Caco-2 (cell line): ENCODE data around the gene TSEN2. TPM values are rescaled to one million over a fixed set of nuclear protein-coding genes. Genes with fewer than 3 reads are reported as not detected.
"Not testable (repeated sequence)": the region's sequence is repeated elsewhere in the genome, so short reads cannot be mapped to it uniquely, and the experiment has no call there.

Experiments
- BruUV-seq: library from RNA; stranded (reverse); fragments of 400-500 nt; replicated peaks from 2 replicates; lab custom pipeline; 2021; lab: Mats Ljungman, UMichigan
- CTCF ChIA-PET: fragments of 300-600 bp; sonication (Branson Sonifier 250); formaldehyde crosslinking; loops from one replicate; lab custom pipeline; 2022; ENCODE audit warnings: antibody characterized with exemption; lab: Charles Lee
- POLR2A ChIA-PET: fragments of 300-600 bp; sonication (Branson Sonifier 250); formaldehyde crosslinking; loops from one replicate; lab custom pipeline; 2022; ENCODE audit warnings: antibody characterized with exemption; lab: Charles Lee
- DNase-seq, 2 experiments: peaks; one replicate each; pipeline versions ENCODE4 v3.0.0 to v3.0.0-alpha.2; 2020 to 2022
- H3K27me3 ChIP-seq: replicated peaks from 2 replicates; pipeline ENCODE4 v1.6.0; 2011; ENCODE audit warnings: low read length; ENCODE audit not compliant: control insufficient read depth, insufficient read depth
- H3K36me3 ChIP-seq: 2 replicates; pipeline ENCODE4 v1.5.1; 2011; ENCODE audit warnings: low read length; ENCODE audit not compliant: control insufficient read depth, insufficient read depth
- H3K4me1 ChIP-seq: fragments of 250-450 bp; sonication (Bioruptor Pico); 2 replicates; pipeline ENCODE4 v1.5.1; 2020; ENCODE audit warnings: mild to moderate bottlenecking
- H3K4me3 ChIP-seq: 2 replicates; pipeline ENCODE4 v1.5.1; 2011; ENCODE audit warnings: low read depth, mild to moderate bottlenecking, control low read depth, low read length
- H3K9me3 ChIP-seq: fragments of 250-450 bp; sonication (Bioruptor Pico); 2 replicates; pipeline ENCODE4 v1.5.1; 2020; ENCODE audit warnings: mild to moderate bottlenecking, moderate library complexity
- H3K27ac Mint-ChIP-seq: one replicate; pipeline ENCODE4 v1.8.0; 2022; ENCODE audit warnings: mixed read lengths; ENCODE audit not compliant: unreplicated experiment
- H3K27me3 Mint-ChIP-seq: one replicate; pipeline ENCODE4 v1.8.0; 2022; ENCODE audit warnings: mixed read lengths; ENCODE audit not compliant: insufficient read depth, unreplicated experiment
- H3K36me3 Mint-ChIP-seq: one replicate; pipeline ENCODE4 v1.8.0; 2022; ENCODE audit warnings: mild to moderate bottlenecking, mixed read lengths; ENCODE audit not compliant: insufficient read depth, unreplicated experiment
- H3K4me1 Mint-ChIP-seq: one replicate; pipeline ENCODE4 v1.8.0; 2022; ENCODE audit warnings: low read depth, mixed read lengths; ENCODE audit not compliant: unreplicated experiment
- H3K4me3 Mint-ChIP-seq: one replicate; pipeline ENCODE4 v1.8.0; 2022; ENCODE audit warnings: mild to moderate bottlenecking, moderate library complexity, mixed read lengths; ENCODE audit not compliant: unreplicated experiment
- H3K9me3 Mint-ChIP-seq: one replicate; pipeline ENCODE4 v1.8.0; 2022; ENCODE audit warnings: mixed read lengths; ENCODE audit not compliant: unreplicated experiment
- CTCF ChIP-seq, 2 experiments: fragments of 200-600 bp in 1 of 2; IDR thresholded peaks; 1 replicate in 1 of 2; 2 replicates in 1 of 2; pipeline versions ENCODE4 v1.5.1 to v1.8.0; 2011 to 2022; ENCODE audit warnings: antibody characterized with exemption in 1 of 2, control low read depth in 1 of 2, inconsistent platforms in 1 of 2, low read depth in 1 of 2, low read length in 1 of 2, mild to moderate bottlenecking in 1 of 2, moderate library complexity in 1 of 2; ENCODE audit not compliant: insufficient read depth in 1 of 2, severe bottlenecking in 1 of 2, unreplicated experiment in 1 of 2
- intact Hi-C: fragments of 100-400 bp; cut with micrococcal nuclease; formaldehyde crosslinking; loops from one replicate; pipeline ENCODE4 v1.10.0; 2022; ENCODE audit not compliant: unreplicated experiment
- total RNA-seq: library from RNA; stranded (reverse); gene quantifications from 2 replicates; pipeline ENCODE4 v1.2.3, GENCODE V29; 2022

Gene TSEN2
- total RNA-seq, 1 experiment from 2014 or later = 19.6 TPM

- Histone ChIP-seq H3K9me3 (no peaks in the 10 kb centered on the region), H3K4me1 (no peaks in the 10 kb centered on the region)
- POLR2A ChIA-PET = no interaction called here
These were observed 28.5 kb upstream of the TSEN2 start for GRCh38 chr3:12455740-12456139.

GRCh38 chr3:12456441-12456840, 27.8 kb upstream of the TSEN2 start:
- Mint-ChIP-seq H3K27me3 (no peaks in the 10 kb centered on the region), H3K36me3 (no peaks in the 10 kb centered on the region), H3K27ac (no peak overlapping the region), H3K9me3 (no peaks in the 10 kb centered on the region), H3K4me1 (no peaks in the 10 kb centered on the region), H3K4me3 (no peak overlapping the region)
- ChIA-PET POLR2A (no interaction called here), CTCF (no interaction called here)
- BruUV-seq = no TSS peak
- Histone ChIP-seq H3K9me3 (no peaks in the 10 kb centered on the region), H3K36me3 (no peaks in the 10 kb centered on the region), H3K4me3 (no peak overlapping the region), H3K27me3 (no peaks in the 10 kb centered on the region), H3K4me1 (0 out of 2 replicates have a peak, but pooled peaks cover 2% of the 10 kb centered on the region)
- intact Hi-C loops = no loop called here
- DNase-seq = no peak
- no peak for TF ChIP-seq CTCF (IDR thresholded peaks at IDR 0.05; ENCODE audit: insufficient read depth in 1 of 2, low read depth in 1 of 2, low read length in 1 of 2, severe bottlenecking in 1 of 2, unreplicated experiment in 1 of 2)

More at GRCh38 chr3:12455740-12456139, 28.5 kb upstream of the TSEN2 start:
- Histone ChIP-seq H3K27me3 (no peaks in the 10 kb centered on the region), H3K36me3 (no peaks in the 10 kb centered on the region), H3K4me3 (no peak overlapping the region)
- TF ChIP-seq CTCF (IDR thresholded peaks at IDR 0.05; ENCODE audit: insufficient read depth in 1 of 2, low read depth in 1 of 2, low read length in 1 of 2, severe bottlenecking in 1 of 2, unreplicated experiment in 1 of 2) = no peak
- Mint-ChIP-seq H3K4me1 (no peaks in the 10 kb centered on the region), H3K9me3 (no peaks in the 10 kb centered on the region), H3K27ac (no peak overlapping the region), H3K36me3 (no peaks in the 10 kb centered on the region), H3K4me3 (no peak overlapping the region), H3K27me3 (no peaks in the 10 kb centered on the region)
- intact Hi-C loops = no loop called here
- BruUV-seq = no TSS peak
- no peak for DNase-seq
- CTCF ChIA-PET = no interaction called here

GRCh38 chr3:12457380-12457779, 26.9 kb upstream of the TSEN2 start:
- H3K27me3 Mint-ChIP-seq, H3K36me3 ChIP-seq, BruUV-seq, H3K36me3 Mint-ChIP-seq, H3K9me3 ChIP-seq, H3K4me3 Mint-ChIP-seq, POLR2A ChIA-PET, H3K27me3 ChIP-seq, intact Hi-C loops, H3K27ac Mint-ChIP-seq, H3K9me3 Mint-ChIP-seq, DNase-seq, H3K4me3 ChIP-seq, H3K4me1 Mint-ChIP-seq, CTCF ChIA-PET: not testable (repeated sequence)
- peaks cover 11% of the 10 kb centered on the region; the same call in 1 of the 2 replicates for H3K4me1 ChIP-seq

GRCh38 chr3:12458901-12459300, 25.4 kb upstream of the TSEN2 start:
- intact Hi-C loops = no loop called here
- no peaks in the 10 kb centered on the region for H3K36me3 ChIP-seq
- no peaks in the 10 kb centered on the region for H3K9me3 Mint-ChIP-seq
- no peaks in the 10 kb centered on the region for H3K27me3 ChIP-seq
- H3K27me3 Mint-ChIP-seq = no peaks in the 10 kb centered on the region
- no peak overlapping the region for H3K4me3 ChIP-seq
- ChIA-PET POLR2A (no interaction called here), CTCF (no interaction called here)
- no peak overlapping the region for H3K4me3 Mint-ChIP-seq
- BruUV-seq = no TSS peak
- H3K9me3 ChIP-seq = no peaks in the 10 kb centered on the region
- TF ChIP-seq CTCF (IDR thresholded peaks at IDR 0.05; ENCODE audit: insufficient read depth in 1 of 2, low read depth in 1 of 2, low read length in 1 of 2, severe bottlenecking in 1 of 2, unreplicated experiment in 1 of 2) = no peak
- no peak for DNase-seq
- no peaks in the 10 kb centered on the region for H3K36me3 Mint-ChIP-seq
- H3K27ac Mint-ChIP-seq = no peak overlapping the region
- no peaks in the 10 kb centered on the region for H3K4me1 Mint-ChIP-seq
- H3K4me1 ChIP-seq = peaks cover 20% of the 10 kb centered on the region
